ENCODE data around the gene SMIM29. TPM values are rescaled to one million over a fixed set of nuclear protein-coding genes. Genes with fewer than 3 reads are reported as not detected.

The SMIM29 gene
- total and polyA plus RNA-seq, 7 experiments from 2014 or later, result 13.9 to 45.5 (median 23.8) TPM

- POLR2A ChIA-PET, result interaction anchor here (1.7 kb wide), 1 partner anchor 18 kb away, joined by 4 read pairs; no protein-coding TSS in a partner anchor
- H3K27me3 Mint-ChIP-seq, result no peaks in the 10 kb centered on the region
- Histone ChIP-seq H3K27me3 (ENCODE audit: control insufficient read depth in 2 of 2, insufficient read depth in 2 of 2, low read length in 2 of 2) (no peaks in the 10 kb centered on the region), H3K4me3 (ENCODE audit: low read length) (no peak overlapping the region), H3K27ac (ENCODE audit: low read depth, low read length) (no peak overlapping the region), H3K36me3 (ENCODE audit: control insufficient read depth in 2 of 3, insufficient read depth in 3 of 3, low read length in 3 of 3) (peaks cover 3 to 58% (median 8%) of the 10 kb centered on the region in 3 experiments), H3K9me3 (ENCODE audit: control insufficient read depth in 2 of 3, low read length in 3 of 3) (no peaks in the 10 kb centered on the region), H3K4me1 (ENCODE audit: control insufficient read depth in 2 of 2, insufficient read depth in 2 of 2, low read length in 2 of 2) (peaks cover 13 to 16% of the 10 kb centered on the region in 2 donors)
- peak overlapping the region in 1 of 10 donors; percentile 17 for H3K4me3 Mint-ChIP-seq
- H3K27ac Mint-ChIP-seq, result peak overlapping the region in 6 of 9 donors; percentile 43 to 89 (median 70)
- H3K36me3 Mint-ChIP-seq, result peaks cover 0 to 16% (median 0%) of the 10 kb centered on the region in 5 donors
- DNase-seq (no peak), ATAC-seq (no peak)
- peaks cover 20 to 75% (median 49%) of the 10 kb centered on the region in 7 donors for H3K4me1 Mint-ChIP-seq
- no peaks in the 10 kb centered on the region for H3K9me3 Mint-ChIP-seq
- intact Hi-C loops (cut with micrococcal nuclease), result no loop called here
- CTCF ChIA-PET, result interaction anchor here (0.7 kb wide), 1 partner anchor 671 kb away, joined by 3 read pairs; no protein-coding TSS in a partner anchor
Observed at GRCh38 chr6:34241351-34242215, 7.2 kb downstream of the SMIM29 start.

- no peak overlapping the region for H3K4me3 ChIP-seq (ENCODE audit: low read length)
- ATAC-seq, result no peak
- H3K36me3 ChIP-seq (ENCODE audit: control insufficient read depth in 2 of 3, insufficient read depth in 3 of 3, low read length in 3 of 3), result peaks cover 3 to 58% (median 8%) of the 10 kb centered on the region in 3 experiments
- peaks cover 20 to 70% (median 54%) of the 10 kb centered on the region in 7 donors for H3K4me1 Mint-ChIP-seq
- ChIA-PET CTCF (interaction anchor here (0.7 kb wide), 1 partner anchor 368 kb away, joined by 3 read pairs; no protein-coding TSS in a partner anchor), POLR2A (interaction anchor here (1.0 kb wide), 2 partner anchors 8 to 17 kb away, joined by 3 to 5 read pairs; partner anchors contain the start of gene SMIM29)
- no peaks in the 10 kb centered on the region for H3K27me3 Mint-ChIP-seq
- peaks cover 13 to 19% of the 10 kb centered on the region in 2 donors for H3K4me1 ChIP-seq (ENCODE audit: control insufficient read depth in 2 of 2, insufficient read depth in 2 of 2, low read length in 2 of 2)
- H3K27ac ChIP-seq (ENCODE audit: low read depth, low read length), result peak overlapping the region; percentile 92
- DNase-seq, result no peak
- peak overlapping the region in 2 of 10 donors; percentile 9 to 51 for H3K4me3 Mint-ChIP-seq
- intact Hi-C loops (cut with micrococcal nuclease), result no loop called here
- H3K27me3 ChIP-seq (ENCODE audit: control insufficient read depth in 2 of 2, insufficient read depth in 2 of 2, low read length in 2 of 2), result no peaks in the 10 kb centered on the region
- H3K9me3 Mint-ChIP-seq, result no peaks in the 10 kb centered on the region
- no peaks in the 10 kb centered on the region for H3K9me3 ChIP-seq (ENCODE audit: control insufficient read depth in 2 of 3, low read length in 3 of 3)
- peaks cover 0 to 14% (median 0%) of the 10 kb centered on the region in 5 donors for H3K36me3 Mint-ChIP-seq
- peak overlapping the region in 8 of 9 donors; percentile 38 to 92 (median 72) for H3K27ac Mint-ChIP-seq
Observed at GRCh38 chr6:34240329-34241248, 8.2 kb downstream of the SMIM29 start.

- Histone ChIP-seq H3K36me3 (ENCODE audit: control insufficient read depth in 2 of 3, insufficient read depth in 3 of 3, low read length in 3 of 3) (peaks cover 3 to 58% (median 8%) of the 10 kb centered on the region in 3 experiments), H3K9me3 (ENCODE audit: control insufficient read depth in 2 of 3, low read length in 3 of 3) (no peaks in the 10 kb centered on the region), H3K27ac (ENCODE audit: low read depth, low read length) (peak overlapping the region; percentile 92), H3K4me1 (ENCODE audit: control insufficient read depth in 2 of 2, insufficient read depth in 2 of 2, low read length in 2 of 2) (peaks cover 13 to 19% of the 10 kb centered on the region in 2 donors), H3K27me3 (ENCODE audit: control insufficient read depth in 2 of 2, insufficient read depth in 2 of 2, low read length in 2 of 2) (no peaks in the 10 kb centered on the region), H3K4me3 (ENCODE audit: low read length) (no peak overlapping the region)
- ChIA-PET POLR2A (interaction anchor here (0.8 to 1.0 kb wide), 3 partner anchors 8 to 1077 kb away, joined by 3 to 5 read pairs (median 3); partner anchors contain the start of gene SMIM29), CTCF (interaction anchor here (0.7 kb wide), 1 partner anchor 369 kb away, joined by 3 read pairs; no protein-coding TSS in a partner anchor)
- peaks cover 0 to 12% (median 0%) of the 10 kb centered on the region in 5 donors for H3K36me3 Mint-ChIP-seq
- no peaks in the 10 kb centered on the region for H3K9me3 Mint-ChIP-seq
- H3K27ac Mint-ChIP-seq, result peak overlapping the region in 8 of 9 donors; percentile 38 to 92 (median 72)
- ATAC-seq (no peak), DNase-seq (no peak)
- intact Hi-C loops (cut with micrococcal nuclease), result loop anchor here (5.0 to 10.0 kb wide), 9 partner anchors 58 to 1398 kb away; partner anchors contain the start of genes ANKS1A (in 2 of the 2), TAF11 (in 2 of the 2), ILRUN (in 1 of the 2) and ITPR3 (in 1 of the 2)
- peak overlapping the region in 3 of 10 donors; percentile 9 to 87 (median 51) for H3K4me3 Mint-ChIP-seq
- peaks cover 20 to 64% (median 54%) of the 10 kb centered on the region in 7 donors for H3K4me1 Mint-ChIP-seq
- no peaks in the 10 kb centered on the region for H3K27me3 Mint-ChIP-seq
Observed at GRCh38 chr6:34239893-34240292, 8.9 kb downstream of the SMIM29 start.

GRCh38 chr6:34239500-34239825 is 9.3 kb downstream of the SMIM29 start:
- ChIA-PET CTCF (interaction anchor here (0.7 kb wide), 1 partner anchor 369 kb away, joined by 3 read pairs; no protein-coding TSS in a partner anchor), POLR2A (interaction anchor here (0.8 kb wide), 1 partner anchor 1078 kb away, joined by 3 read pairs; no protein-coding TSS in a partner anchor)
- no peak for ATAC-seq

GRCh38 chr6:34238585-34239499 is 10.0 kb downstream of the SMIM29 start:
- peaks cover 13 to 19% of the 10 kb centered on the region in 2 donors for H3K4me1 ChIP-seq (ENCODE audit: control insufficient read depth in 2 of 2, insufficient read depth in 2 of 2, low read length in 2 of 2)
- H3K9me3 ChIP-seq (ENCODE audit: control insufficient read depth in 2 of 3, low read length in 3 of 3), result no peaks in the 10 kb centered on the region
- H3K27me3 ChIP-seq (ENCODE audit: control insufficient read depth in 2 of 2, insufficient read depth in 2 of 2, low read length in 2 of 2), result no peaks in the 10 kb centered on the region
- CTCF ChIA-PET, result no interaction called here
- Mint-ChIP-seq H3K9me3 (no peaks in the 10 kb centered on the region), H3K36me3 (peaks cover 0 to 12% (median 0%) of the 10 kb centered on the region in 5 donors), H3K27ac (peak overlapping the region; percentile 60 to 95 (median 91)), H3K4me3 (peak overlapping the region; percentile 75 to 92 (median 88)), H3K4me1 (peaks cover 27 to 66% (median 54%) of the 10 kb centered on the region in 7 donors), H3K27me3 (no peaks in the 10 kb centered on the region)
- peak overlapping the region; percentile 65 for H3K4me3 ChIP-seq (ENCODE audit: low read length)
- H3K27ac ChIP-seq (ENCODE audit: low read depth, low read length), result peak overlapping the region; percentile 92
- DNase-seq (peak in 1 of 9 donors; percentile 11), ATAC-seq (no peak)
- POLR2A ChIA-PET, result no interaction called here
- intact Hi-C loops (cut with micrococcal nuclease), result loop anchor here (5.0 to 10.0 kb wide), 9 partner anchors 57 to 1397 kb away; partner anchors contain the start of genes ANKS1A (in 2 of the 2), TAF11 (in 2 of the 2), ILRUN (in 1 of the 2) and ITPR3 (in 1 of the 2)
- H3K36me3 ChIP-seq (ENCODE audit: control insufficient read depth in 2 of 3, insufficient read depth in 3 of 3, low read length in 3 of 3), result peaks cover 3 to 47% (median 8%) of the 10 kb centered on the region in 3 experiments

More at GRCh38 chr6:34239500-34239825, 9.3 kb downstream of the SMIM29 start:
- intact Hi-C loops (cut with micrococcal nuclease), result loop anchor here (5.0 to 10.0 kb wide), 9 partner anchors 57 to 1397 kb away; partner anchors contain the start of genes ANKS1A (in 2 of the 2), TAF11 (in 2 of the 2), ILRUN (in 1 of the 2) and ITPR3 (in 1 of the 2)
- Mint-ChIP-seq H3K4me3 (peak overlapping the region in 7 of 10 donors; percentile 48 to 92 (median 83)), H3K4me1 (peaks cover 21 to 63% (median 55%) of the 10 kb centered on the region in 7 donors), H3K9me3 (no peaks in the 10 kb centered on the region), H3K27ac (peak overlapping the region in 7 of 9 donors; percentile 38 to 92 (median 75)), H3K27me3 (no peaks in the 10 kb centered on the region), H3K36me3 (peaks cover 0 to 12% (median 0%) of the 10 kb centered on the region in 5 donors)
- no peaks in the 10 kb centered on the region for H3K9me3 ChIP-seq (ENCODE audit: control insufficient read depth in 2 of 3, low read length in 3 of 3)
- no peak for DNase-seq
- H3K27me3 ChIP-seq (ENCODE audit: control insufficient read depth in 2 of 2, insufficient read depth in 2 of 2, low read length in 2 of 2), result no peaks in the 10 kb centered on the region
- peaks cover 13 to 19% of the 10 kb centered on the region in 2 donors for H3K4me1 ChIP-seq (ENCODE audit: control insufficient read depth in 2 of 2, insufficient read depth in 2 of 2, low read length in 2 of 2)
- peaks cover 3 to 54% (median 8%) of the 10 kb centered on the region in 3 experiments for H3K36me3 ChIP-seq (ENCODE audit: control insufficient read depth in 2 of 3, insufficient read depth in 3 of 3, low read length in 3 of 3)
- H3K4me3 ChIP-seq (ENCODE audit: low read length), result no peak overlapping the region
- peak overlapping the region; percentile 92 for H3K27ac ChIP-seq (ENCODE audit: low read depth, low read length)

Data from naive thymus-derived CD4-positive, alpha-beta T cell (primary cell).